ENCODE measurements around the gene MALRD1. TPM values are rescaled to one million over a fixed set of nuclear protein-coding genes. Genes with fewer than 3 reads are reported as not detected.

MALRD1 gene
- total RNA-seq, 4 donors from 2014 or later: 0.75 to 2.4 (median 0.82) TPM; not detected in 1

DNA sequence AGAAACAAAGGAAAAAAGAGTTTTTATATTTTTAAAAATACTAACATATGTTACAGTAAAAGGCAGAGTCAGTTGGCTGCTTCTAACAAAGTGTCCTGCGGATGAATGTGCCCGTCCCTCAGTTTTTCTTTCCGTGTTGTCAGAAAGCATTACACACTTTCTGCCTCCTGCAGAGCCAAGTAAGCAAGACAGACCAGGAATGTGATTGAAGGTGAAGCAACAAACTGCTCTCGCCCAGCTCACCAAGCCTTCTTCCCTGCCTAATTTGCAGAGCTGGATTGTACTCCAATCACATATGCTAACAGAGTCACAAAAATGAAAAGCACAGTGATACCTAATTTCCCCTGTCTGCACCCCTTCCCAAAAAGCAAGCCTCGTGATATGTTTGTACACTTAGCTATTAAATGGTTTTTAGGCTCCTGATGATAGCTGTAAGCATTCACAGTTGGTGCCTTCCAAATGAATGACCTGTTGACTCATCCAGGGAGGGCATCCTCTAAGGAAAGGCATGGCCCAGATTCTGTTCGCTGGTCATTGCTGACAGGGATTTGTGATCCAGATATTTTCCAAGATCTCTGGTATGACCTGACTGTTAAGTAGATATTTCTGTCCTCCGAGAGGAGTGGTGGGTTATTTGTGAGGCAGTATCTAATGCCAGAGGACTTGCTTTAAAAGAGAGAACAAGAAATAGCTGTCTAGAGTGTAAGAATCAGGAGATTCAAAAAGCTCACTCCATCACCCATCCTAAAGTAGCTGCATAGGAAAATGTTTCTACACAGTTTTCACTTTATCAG is 580.4 kb downstream of the MALRD1 start:
- no peaks in the 10 kb centered on the region for H3K4me1 ChIP-seq
- peak overlapping the region in 1 of 4 donors; percentile 5 for H3K27ac ChIP-seq
- intact Hi-C loops (cut with DNase I; ENCODE audit: low total_unique reads): no loop called here
- 59 to 72% methylated on average over 7 of the region's 7 CpGs for WGBS, 2 donors (ENCODE audit: low coverage in 1 of 2)
- in situ Hi-C loops (cut with MboI; ENCODE audit: low pct_ligation_motif_present in 1 of 4, low pct_unique_long_range_greater_than_20kb in 1 of 4, low sequenced_read_pairs in 3 of 4): no loop called here
- H3K36me3 ChIP-seq: no peaks in the 10 kb centered on the region
- no peak for DNase-seq
- no peaks in the 10 kb centered on the region for H3K27me3 ChIP-seq
- no peak for TF ChIP-seq POLR2AphosphoS5 (IDR thresholded peaks at IDR 0.05)
- TF ChIP-seq, protein P1, sequence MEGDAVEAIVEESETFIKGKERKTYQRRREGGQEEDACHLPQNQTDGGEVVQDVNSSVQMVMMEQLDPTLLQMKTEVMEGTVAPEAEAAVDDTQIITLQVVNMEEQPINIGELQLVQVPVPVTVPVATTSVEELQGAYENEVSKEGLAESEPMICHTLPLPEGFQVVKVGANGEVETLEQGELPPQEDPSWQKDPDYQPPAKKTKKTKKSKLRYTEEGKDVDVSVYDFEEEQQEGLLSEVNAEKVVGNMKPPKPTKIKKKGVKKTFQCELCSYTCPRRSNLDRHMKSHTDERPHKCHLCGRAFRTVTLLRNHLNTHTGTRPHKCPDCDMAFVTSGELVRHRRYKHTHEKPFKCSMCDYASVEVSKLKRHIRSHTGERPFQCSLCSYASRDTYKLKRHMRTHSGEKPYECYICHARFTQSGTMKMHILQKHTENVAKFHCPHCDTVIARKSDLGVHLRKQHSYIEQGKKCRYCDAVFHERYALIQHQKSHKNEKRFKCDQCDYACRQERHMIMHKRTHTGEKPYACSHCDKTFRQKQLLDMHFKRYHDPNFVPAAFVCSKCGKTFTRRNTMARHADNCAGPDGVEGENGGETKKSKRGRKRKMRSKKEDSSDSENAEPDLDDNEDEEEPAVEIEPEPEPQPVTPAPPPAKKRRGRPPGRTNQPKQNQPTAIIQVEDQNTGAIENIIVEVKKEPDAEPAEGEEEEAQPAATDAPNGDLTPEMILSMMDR (IDR thresholded peaks at IDR 0.05): no peak
- no peak for TF ChIP-seq POLR2A (IDR thresholded peaks at IDR 0.05)
- no peak for TF ChIP-seq EP300 (IDR thresholded peaks at IDR 0.05; ENCODE audit: low read depth)
- no peaks in the 10 kb centered on the region for H3K9me3 ChIP-seq
- H3K4me3 ChIP-seq: no peak overlapping the region

DNA sequence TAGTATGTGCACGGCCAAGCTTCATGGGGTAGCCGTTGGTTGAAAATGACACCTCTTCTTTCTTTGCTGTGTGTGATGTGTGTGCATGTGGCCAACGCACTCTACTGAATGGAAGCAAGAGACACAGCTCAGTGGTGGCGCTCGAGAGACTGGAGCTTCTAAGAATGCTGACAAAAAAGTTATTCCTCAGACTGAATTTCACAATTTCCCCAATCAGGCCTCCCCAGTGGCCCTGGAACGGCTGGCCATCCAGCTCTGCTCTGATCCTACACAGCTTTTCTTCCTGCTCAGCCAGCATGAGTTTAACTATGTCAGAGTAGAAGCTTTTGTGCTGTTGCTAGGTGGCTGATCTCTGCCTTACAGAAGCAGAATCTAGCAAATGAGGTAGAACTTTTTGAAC is 581.0 kb downstream of the MALRD1 start:
- Histone ChIP-seq H3K27me3 (no peaks in the 10 kb centered on the region), H3K27ac (peak overlapping the region in 1 of 4 donors; percentile 55), H3K4me1 (no peaks in the 10 kb centered on the region), H3K36me3 (no peaks in the 10 kb centered on the region), H3K9me3 (no peaks in the 10 kb centered on the region), H3K4me3 (no peak overlapping the region)
- peak; percentile 30 for DNase-seq
- no peak for TF ChIP-seq POLR2A (IDR thresholded peaks at IDR 0.05)
- no peak for TF ChIP-seq POLR2AphosphoS5 (IDR thresholded peaks at IDR 0.05)
- TF ChIP-seq, protein P1 (IDR thresholded peaks at IDR 0.05): no peak
- TF ChIP-seq EP300 (IDR thresholded peaks at IDR 0.05; ENCODE audit: low read depth): no peak
- in situ Hi-C loops (cut with MboI; ENCODE audit: low pct_ligation_motif_present in 1 of 4, low pct_unique_long_range_greater_than_20kb in 1 of 4, low sequenced_read_pairs in 3 of 4): no loop called here
- intact Hi-C loops (cut with DNase I; ENCODE audit: low total_unique reads): no loop called here
- 62 to 64% methylated on average over 2 to 6 of the region's 6 CpGs for WGBS, 2 donors (ENCODE audit: low coverage in 1 of 2)

DNA sequence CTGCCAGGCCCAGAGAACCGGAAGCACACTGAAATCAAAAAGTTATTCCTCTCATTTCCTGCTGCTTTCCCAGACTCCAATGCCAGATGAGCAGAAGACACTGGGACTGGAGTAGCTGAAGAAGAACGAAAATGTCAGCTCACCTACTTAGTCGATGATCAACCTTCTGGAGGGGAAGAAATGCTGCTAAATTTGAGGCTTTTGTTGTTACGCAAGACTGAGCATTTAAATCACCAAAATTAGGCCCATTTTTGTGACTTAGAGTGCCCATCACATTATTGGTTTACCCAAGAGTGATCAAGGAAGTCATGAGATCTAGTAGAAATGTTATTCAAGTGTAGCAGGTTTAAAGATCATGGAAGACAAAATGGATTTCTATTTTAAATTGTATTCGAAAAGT is 585.6 kb downstream of the MALRD1 start:
- DNase-seq: no peak
- H3K27me3 ChIP-seq: no peaks in the 10 kb centered on the region
- no peaks in the 10 kb centered on the region for H3K9me3 ChIP-seq
- intact Hi-C loops (cut with DNase I; ENCODE audit: low total_unique reads): no loop called here
- H3K27ac ChIP-seq: no peak overlapping the region
- TF ChIP-seq POLR2A (IDR thresholded peaks at IDR 0.05) (no peak), POLR2AphosphoS5 (IDR thresholded peaks at IDR 0.05) (no peak), EP300 (IDR thresholded peaks at IDR 0.05; ENCODE audit: low read depth) (no peak)
- TF ChIP-seq, protein P1 (IDR thresholded peaks at IDR 0.05): no peak
- H3K36me3 ChIP-seq: no peaks in the 10 kb centered on the region
- H3K4me3 ChIP-seq: no peak overlapping the region
- in situ Hi-C loops (cut with MboI; ENCODE audit: low pct_ligation_motif_present in 1 of 4, low pct_unique_long_range_greater_than_20kb in 1 of 4, low sequenced_read_pairs in 3 of 4): no loop called here
- 88 to 100% methylated on average over 3 to 5 of the region's 5 CpGs for WGBS, 2 donors (ENCODE audit: low coverage in 1 of 2)
- peaks cover 0 to 14% (median 7%) of the 10 kb centered on the region in 4 donors for H3K4me1 ChIP-seq

DNA sequence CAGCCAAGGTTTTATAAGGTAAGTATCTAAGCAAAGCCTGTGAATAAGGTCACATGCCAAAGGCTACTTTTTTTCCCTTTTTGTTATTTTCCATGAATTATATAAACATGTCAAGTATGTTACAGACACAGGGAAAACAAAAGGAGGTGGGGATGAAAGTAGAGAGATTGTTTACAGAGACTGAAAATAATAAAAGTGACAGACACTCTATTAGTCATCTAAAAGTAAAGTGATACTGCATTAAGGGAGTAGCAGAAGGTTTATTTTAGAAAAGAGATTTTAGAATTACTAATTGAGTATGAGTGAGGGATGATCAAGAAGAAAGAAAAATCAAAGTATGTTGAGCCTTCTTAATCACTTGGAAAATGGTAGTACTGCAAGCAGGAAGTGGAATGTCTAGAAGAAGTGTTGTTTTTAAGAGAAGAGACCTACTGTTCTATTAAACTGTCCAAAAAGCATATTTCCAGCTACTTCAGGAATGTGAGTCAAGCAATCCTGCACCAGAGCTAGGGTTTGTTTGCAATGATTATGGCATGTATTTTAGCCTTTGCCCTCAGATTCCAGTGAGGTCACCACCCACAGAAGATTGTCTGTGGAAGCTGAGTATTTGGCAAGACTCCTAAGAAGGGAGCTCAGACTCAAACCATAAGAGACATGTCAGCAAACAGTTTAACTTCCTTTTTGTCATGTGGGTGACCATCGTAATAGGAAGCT is 589.7 kb downstream of the MALRD1 start:
- DNase-seq: no peak
- no peaks in the 10 kb centered on the region for H3K9me3 ChIP-seq
- H3K4me3 ChIP-seq: peak overlapping the region in 2 of 4 donors; percentile 24 to 38
- intact Hi-C loops (cut with DNase I; ENCODE audit: low total_unique reads) (no loop called here), in situ Hi-C loops (cut with MboI; ENCODE audit: low pct_ligation_motif_present in 1 of 4, low pct_unique_long_range_greater_than_20kb in 1 of 4, low sequenced_read_pairs in 3 of 4) (no loop called here)
- WGBS, 2 donors (ENCODE audit: low coverage in 1 of 2): 0 to 8% methylated on average over 1 of the region's 1 CpG
- no peaks in the 10 kb centered on the region for H3K27me3 ChIP-seq
- TF ChIP-seq EP300 (IDR thresholded peaks at IDR 0.05; ENCODE audit: low read depth): no peak
- TF ChIP-seq, protein P1 (IDR thresholded peaks at IDR 0.05): no peak
- TF ChIP-seq POLR2AphosphoS5 (IDR thresholded peaks at IDR 0.05): no peak
- TF ChIP-seq POLR2A (IDR thresholded peaks at IDR 0.05): no peak
- H3K36me3 ChIP-seq: no peaks in the 10 kb centered on the region
- H3K27ac ChIP-seq: peak overlapping the region; percentile 54 to 69 (median 62)
- peaks cover 0 to 14% (median 7%) of the 10 kb centered on the region in 4 donors for H3K4me1 ChIP-seq
